ENCODE measurements around the gene NHERF1. TPM values are rescaled to one million over a fixed set of nuclear protein-coding genes. Genes with fewer than 3 reads are reported as not detected.

Gene NHERF1
- total and polyA plus RNA-seq, 2 of the 13 experiments (the other 11 are each of a cell fraction or from before 2014, with no cell fraction given): 169 to 269 TPM

DNA sequence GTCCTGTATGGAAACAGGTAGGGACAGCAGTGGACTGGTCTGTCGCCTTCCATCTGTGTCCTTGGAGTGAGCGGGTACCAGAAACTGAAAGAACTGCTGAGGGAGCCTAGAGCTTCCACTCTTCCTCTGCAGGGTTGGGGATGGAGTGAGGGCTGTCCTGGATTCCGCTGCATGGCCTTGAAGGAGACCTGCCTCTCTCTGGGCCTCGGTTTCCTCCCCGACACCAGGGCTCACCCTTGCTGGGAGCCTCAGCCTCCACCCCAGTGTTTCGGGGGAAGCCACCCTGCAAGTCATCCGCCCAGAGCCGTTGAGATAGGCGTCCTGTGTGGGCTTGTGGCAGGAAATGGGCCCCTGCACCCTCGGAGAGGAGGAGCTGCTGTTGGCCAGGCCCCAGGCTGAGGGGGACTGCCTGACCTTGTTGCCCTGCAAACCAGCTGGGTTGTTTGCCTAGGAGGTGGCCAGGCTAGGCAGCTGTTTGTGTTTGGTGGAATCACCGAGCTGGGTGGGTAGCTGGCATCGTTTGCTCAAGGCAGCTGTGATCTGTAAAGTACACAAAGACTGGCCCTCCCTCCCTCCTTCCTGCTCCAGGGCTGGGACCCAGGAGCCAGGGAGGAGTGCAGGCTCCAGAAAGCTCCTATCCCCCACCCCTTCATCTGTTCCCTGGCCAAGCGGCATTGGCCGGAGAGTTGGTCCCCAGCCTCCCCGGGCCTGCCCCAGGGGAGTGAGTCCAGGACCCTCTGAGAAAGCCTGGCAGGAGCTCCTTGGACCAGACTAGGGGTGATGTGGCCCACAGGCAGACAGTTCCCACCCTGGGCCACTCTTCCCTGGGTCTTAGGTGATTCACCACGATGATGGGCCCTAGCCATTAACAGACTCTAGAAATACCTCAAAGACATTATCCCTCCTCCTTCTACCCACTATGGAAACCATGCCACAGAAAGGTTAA, 10.1 kb upstream of the NHERF1 start (continued):
- TF ChIP-seq, protein P1, sequence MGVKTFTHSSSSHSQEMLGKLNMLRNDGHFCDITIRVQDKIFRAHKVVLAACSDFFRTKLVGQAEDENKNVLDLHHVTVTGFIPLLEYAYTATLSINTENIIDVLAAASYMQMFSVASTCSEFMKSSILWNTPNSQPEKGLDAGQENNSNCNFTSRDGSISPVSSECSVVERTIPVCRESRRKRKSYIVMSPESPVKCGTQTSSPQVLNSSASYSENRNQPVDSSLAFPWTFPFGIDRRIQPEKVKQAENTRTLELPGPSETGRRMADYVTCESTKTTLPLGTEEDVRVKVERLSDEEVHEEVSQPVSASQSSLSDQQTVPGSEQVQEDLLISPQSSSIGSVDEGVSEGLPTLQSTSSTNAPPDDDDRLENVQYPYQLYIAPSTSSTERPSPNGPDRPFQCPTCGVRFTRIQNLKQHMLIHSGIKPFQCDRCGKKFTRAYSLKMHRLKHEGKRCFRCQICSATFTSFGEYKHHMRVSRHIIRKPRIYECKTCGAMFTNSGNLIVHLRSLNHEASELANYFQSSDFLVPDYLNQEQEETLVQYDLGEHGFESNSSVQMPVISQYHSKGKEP (CRISPR knock-in tag; IDR thresholded peaks at IDR 0.05): no peak
- TF ChIP-seq, protein P2, sequence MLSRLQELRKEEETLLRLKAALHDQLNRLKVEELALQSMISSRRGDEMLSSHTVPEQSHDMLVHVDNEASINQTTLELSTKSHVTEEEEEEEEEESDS (CRISPR knock-in tag; IDR thresholded peaks at IDR 0.05; ENCODE audit: borderline replicate concordance): no peak
- TF ChIP-seq, protein P3, sequence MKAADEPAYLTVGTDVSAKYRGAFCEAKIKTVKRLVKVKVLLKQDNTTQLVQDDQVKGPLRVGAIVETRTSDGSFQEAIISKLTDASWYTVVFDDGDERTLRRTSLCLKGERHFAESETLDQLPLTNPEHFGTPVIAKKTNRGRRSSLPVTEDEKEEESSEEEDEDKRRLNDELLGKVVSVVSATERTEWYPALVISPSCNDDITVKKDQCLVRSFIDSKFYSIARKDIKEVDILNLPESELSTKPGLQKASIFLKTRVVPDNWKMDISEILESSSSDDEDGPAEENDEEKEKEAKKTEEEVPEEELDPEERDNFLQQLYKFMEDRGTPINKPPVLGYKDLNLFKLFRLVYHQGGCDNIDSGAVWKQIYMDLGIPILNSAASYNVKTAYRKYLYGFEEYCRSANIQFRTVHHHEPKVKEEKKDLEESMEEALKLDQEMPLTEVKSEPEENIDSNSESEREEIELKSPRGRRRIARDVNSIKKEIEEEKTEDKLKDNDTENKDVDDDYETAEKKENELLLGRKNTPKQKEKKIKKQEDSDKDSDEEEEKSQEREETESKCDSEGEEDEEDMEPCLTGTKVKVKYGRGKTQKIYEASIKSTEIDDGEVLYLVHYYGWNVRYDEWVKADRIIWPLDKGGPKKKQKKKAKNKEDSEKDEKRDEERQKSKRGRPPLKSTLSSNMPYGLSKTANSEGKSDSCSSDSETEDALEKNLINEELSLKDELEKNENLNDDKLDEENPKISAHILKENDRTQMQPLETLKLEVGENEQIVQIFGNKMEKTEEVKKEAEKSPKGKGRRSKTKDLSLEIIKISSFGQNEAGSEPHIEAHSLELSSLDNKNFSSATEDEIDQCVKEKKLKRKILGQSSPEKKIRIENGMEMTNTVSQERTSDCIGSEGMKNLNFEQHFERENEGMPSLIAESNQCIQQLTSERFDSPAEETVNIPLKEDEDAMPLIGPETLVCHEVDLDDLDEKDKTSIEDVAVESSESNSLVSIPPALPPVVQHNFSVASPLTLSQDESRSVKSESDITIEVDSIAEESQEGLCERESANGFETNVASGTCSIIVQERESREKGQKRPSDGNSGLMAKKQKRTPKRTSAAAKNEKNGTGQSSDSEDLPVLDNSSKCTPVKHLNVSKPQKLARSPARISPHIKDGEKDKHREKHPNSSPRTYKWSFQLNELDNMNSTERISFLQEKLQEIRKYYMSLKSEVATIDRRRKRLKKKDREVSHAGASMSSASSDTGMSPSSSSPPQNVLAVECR (CRISPR knock-in tag; IDR thresholded peaks at IDR 0.05; ENCODE audit: borderline replicate concordance): peak; percentile 55; the same call in 1 of the 2 replicates
- TF ChIP-seq ZFX (CRISPR knock-in tag; IDR thresholded peaks at IDR 0.05; ENCODE audit: low read depth): peak; percentile 47; the same call in 1 of the 2 replicates
- no peak for TF ChIP-seq ZSCAN30 (CRISPR knock-in tag; IDR thresholded peaks at IDR 0.05)
- 0 out of 2 replicates have a peak, but pooled peaks have one; percentile 9 for TF ChIP-seq ZMYM2 (CRISPR knock-in tag; IDR thresholded peaks at IDR 0.05)
- no peak for TF ChIP-seq PTBP1 (IDR thresholded peaks at IDR 0.05; ENCODE audit: low read depth, low read length, poor library complexity, severe bottlenecking)
- no peak for TF ChIP-seq HNRNPUL1 (IDR thresholded peaks at IDR 0.05; ENCODE audit: low read depth, low read length)
- no peak for TF ChIP-seq ZC3H13 (CRISPR knock-in tag; IDR thresholded peaks at IDR 0.05)
- TF ChIP-seq, protein P4, sequence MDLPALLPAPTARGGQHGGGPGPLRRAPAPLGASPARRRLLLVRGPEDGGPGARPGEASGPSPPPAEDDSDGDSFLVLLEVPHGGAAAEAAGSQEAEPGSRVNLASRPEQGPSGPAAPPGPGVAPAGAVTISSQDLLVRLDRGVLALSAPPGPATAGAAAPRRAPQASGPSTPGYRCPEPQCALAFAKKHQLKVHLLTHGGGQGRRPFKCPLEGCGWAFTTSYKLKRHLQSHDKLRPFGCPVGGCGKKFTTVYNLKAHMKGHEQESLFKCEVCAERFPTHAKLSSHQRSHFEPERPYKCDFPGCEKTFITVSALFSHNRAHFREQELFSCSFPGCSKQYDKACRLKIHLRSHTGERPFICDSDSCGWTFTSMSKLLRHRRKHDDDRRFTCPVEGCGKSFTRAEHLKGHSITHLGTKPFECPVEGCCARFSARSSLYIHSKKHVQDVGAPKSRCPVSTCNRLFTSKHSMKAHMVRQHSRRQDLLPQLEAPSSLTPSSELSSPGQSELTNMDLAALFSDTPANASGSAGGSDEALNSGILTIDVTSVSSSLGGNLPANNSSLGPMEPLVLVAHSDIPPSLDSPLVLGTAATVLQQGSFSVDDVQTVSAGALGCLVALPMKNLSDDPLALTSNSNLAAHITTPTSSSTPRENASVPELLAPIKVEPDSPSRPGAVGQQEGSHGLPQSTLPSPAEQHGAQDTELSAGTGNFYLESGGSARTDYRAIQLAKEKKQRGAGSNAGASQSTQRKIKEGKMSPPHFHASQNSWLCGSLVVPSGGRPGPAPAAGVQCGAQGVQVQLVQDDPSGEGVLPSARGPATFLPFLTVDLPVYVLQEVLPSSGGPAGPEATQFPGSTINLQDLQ (CRISPR knock-in tag; IDR thresholded peaks at IDR 0.05): no peak
- no peak for TF ChIP-seq MEIS1 (CRISPR knock-in tag; IDR thresholded peaks at IDR 0.05; ENCODE audit: borderline replicate concordance)
- TF ChIP-seq, protein P5, sequence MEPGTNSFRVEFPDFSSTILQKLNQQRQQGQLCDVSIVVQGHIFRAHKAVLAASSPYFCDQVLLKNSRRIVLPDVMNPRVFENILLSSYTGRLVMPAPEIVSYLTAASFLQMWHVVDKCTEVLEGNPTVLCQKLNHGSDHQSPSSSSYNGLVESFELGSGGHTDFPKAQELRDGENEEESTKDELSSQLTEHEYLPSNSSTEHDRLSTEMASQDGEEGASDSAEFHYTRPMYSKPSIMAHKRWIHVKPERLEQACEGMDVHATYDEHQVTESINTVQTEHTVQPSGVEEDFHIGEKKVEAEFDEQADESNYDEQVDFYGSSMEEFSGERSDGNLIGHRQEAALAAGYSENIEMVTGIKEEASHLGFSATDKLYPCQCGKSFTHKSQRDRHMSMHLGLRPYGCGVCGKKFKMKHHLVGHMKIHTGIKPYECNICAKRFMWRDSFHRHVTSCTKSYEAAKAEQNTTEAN (CRISPR knock-in tag; conservative IDR thresholded peaks at IDR 0.05): no peak
- peak; percentile 33; the same call in 1 of the 2 replicates for TF ChIP-seq DR1 (CRISPR knock-in tag; IDR thresholded peaks at IDR 0.05)
- no peak for TF ChIP-seq ZNF780A (CRISPR knock-in tag; IDR thresholded peaks at IDR 0.05)
- TF ChIP-seq ZNF354B (CRISPR knock-in tag; IDR thresholded peaks at IDR 0.05): no peak
- TF ChIP-seq ZNF251 (CRISPR knock-in tag; IDR thresholded peaks at IDR 0.05): no peak
- TF ChIP-seq MLLT10 (CRISPR knock-in tag; IDR thresholded peaks at IDR 0.05): no peak
